Upper lobe of left lung (tissue), 6 donors: ENCODE data around the gene P2RY14. TPM values are rescaled to one million over a fixed set of nuclear protein-coding genes. Genes with fewer than 3 reads are reported as not detected.
"Not testable (repeated sequence)": the region's sequence is repeated elsewhere in the genome, so short reads cannot be mapped to it uniquely, and the experiment has no call there.

Experiments
- ATAC-seq, 2 donors: fragments of 200-7000 bp; cut with Tn5 transposase; one replicate each; pipeline ENCODE4 v1.9.1; 2022; ENCODE audit warnings: mild to moderate bottlenecking in 2 of 2, moderate library complexity in 2 of 2; ENCODE audit not compliant: low FRiP score in 2 of 2
- DNase-seq, 2 donors: peaks; one replicate each; pipeline ENCODE4 v3.0.0-alpha.2; 2019 to 2020
- H3K27ac ChIP-seq, 4 donors: fragments of 200-600 bp; sonication (generic); one replicate each; pipeline ENCODE4 v1.5.1; 2016 to 2019
- H3K27me3 ChIP-seq, 4 donors: fragments of 200-600 bp; sonication (generic); one replicate each; pipeline ENCODE4 v1.5.1; 2017 to 2019
- H3K36me3 ChIP-seq, 4 donors: fragments of 200-600 bp; sonication (generic); one replicate each; pipeline ENCODE4 v1.5.1; 2016 to 2019
- H3K4me1 ChIP-seq, 4 donors: fragments of 200-600 bp; sonication (generic); one replicate each; pipeline ENCODE4 v1.5.1; 2018 to 2019
- H3K4me3 ChIP-seq, 4 donors: fragments of 200-600 bp; sonication (generic); one replicate each; pipeline ENCODE4 v1.5.1; 2017 to 2019; ENCODE audit warnings: mild to moderate bottlenecking in 2 of 4, moderate library complexity in 1 of 4
- H3K9me3 ChIP-seq, 4 donors: fragments of 200-600 bp; sonication (generic); one replicate each; pipeline ENCODE4 v1.5.1; 2018 to 2019
- CTCF ChIP-seq, 6 experiments: fragments of 450-650 bp in 4 of 6; fragments of 200-600 bp in 2 of 6; sonication (generic) in 2 of 6; IDR thresholded peaks; one replicate each; pipeline ENCODE4 v1.5.1; 2016 to 2019; ENCODE audit warnings: antibody characterized with exemption in 6 of 6
- EP300 ChIP-seq, 4 donors: sonication (generic); formaldehyde crosslinking; IDR thresholded peaks; one replicate each; pipeline ENCODE4 v1.5.1; 2017; ENCODE audit warnings: antibody characterized with exemption in 4 of 4, control low read depth in 2 of 4
- POLR2A ChIP-seq, 4 donors: fragments of 450-650 bp; IDR thresholded peaks; one replicate each; pipeline ENCODE4 v1.5.1; 2016 to 2017; ENCODE audit warnings: antibody characterized with exemption in 4 of 4, mild to moderate bottlenecking in 2 of 4
- POLR2AphosphoS5 ChIP-seq, 2 donors: sonication (generic); formaldehyde crosslinking; IDR thresholded peaks; one replicate each; pipeline ENCODE4 v1.5.1; 2017; ENCODE audit warnings: antibody characterized with exemption in 2 of 2
- WGBS, 2 donors: methylation state at CpG; one replicate each; pipeline ENCODE4 v1.1.5; 2017 to 2018; 5-methylcytosine and 5-hydroxymethylcytosine counted together
- total RNA-seq, 6 donors: library from RNA; depleted of rRNA in 4 of 6; stranded (reverse); fragments of >200 nt in 4 of 6; gene quantifications; one replicate each; pipeline versions ENCODE4 v1.1.0 to v1.2.1, GENCODE V29; 2016 to 2021
- donor health status: DM: no; HTN: no; CAD: no; lungs with moderate emphysema.
- donor health status: DM: no; HTN: yes; CAD: no; lungs with severe emphysema.

P2RY14 gene
- total RNA-seq, 6 donors from 2014 or later = 1.7 to 6.2 (median 3.9) TPM

GRCh38 chr3:151171145-151171757 is 107.1 kb downstream of the P2RY14 start:
- H3K9me3 ChIP-seq = no peaks in the 10 kb centered on the region
- no peak for TF ChIP-seq CTCF (IDR thresholded peaks at IDR 0.05)
- no peak for TF ChIP-seq POLR2AphosphoS5 (IDR thresholded peaks at IDR 0.05)
- no peak for TF ChIP-seq POLR2A (IDR thresholded peaks at IDR 0.05)
- no peak for TF ChIP-seq EP300 (IDR thresholded peaks at IDR 0.05)
- WGBS, 2 donors = 39 to 40% methylated on average over 4 to 5 of the region's 5 CpGs
- peak in 1 of 2 donors; percentile 63 for ATAC-seq
- H3K27me3 ChIP-seq = no peaks in the 10 kb centered on the region
- H3K4me3 ChIP-seq = no peak overlapping the region
- H3K4me1 ChIP-seq = peaks cover 3 to 25% (median 20%) of the 10 kb centered on the region in 4 donors
- no peaks in the 10 kb centered on the region for H3K36me3 ChIP-seq
- H3K27ac ChIP-seq = peak overlapping the region in 3 of 4 donors; percentile 2 to 70 (median 52)
- DNase-seq = peak in 1 of 2 donors; percentile 35

DNA sequence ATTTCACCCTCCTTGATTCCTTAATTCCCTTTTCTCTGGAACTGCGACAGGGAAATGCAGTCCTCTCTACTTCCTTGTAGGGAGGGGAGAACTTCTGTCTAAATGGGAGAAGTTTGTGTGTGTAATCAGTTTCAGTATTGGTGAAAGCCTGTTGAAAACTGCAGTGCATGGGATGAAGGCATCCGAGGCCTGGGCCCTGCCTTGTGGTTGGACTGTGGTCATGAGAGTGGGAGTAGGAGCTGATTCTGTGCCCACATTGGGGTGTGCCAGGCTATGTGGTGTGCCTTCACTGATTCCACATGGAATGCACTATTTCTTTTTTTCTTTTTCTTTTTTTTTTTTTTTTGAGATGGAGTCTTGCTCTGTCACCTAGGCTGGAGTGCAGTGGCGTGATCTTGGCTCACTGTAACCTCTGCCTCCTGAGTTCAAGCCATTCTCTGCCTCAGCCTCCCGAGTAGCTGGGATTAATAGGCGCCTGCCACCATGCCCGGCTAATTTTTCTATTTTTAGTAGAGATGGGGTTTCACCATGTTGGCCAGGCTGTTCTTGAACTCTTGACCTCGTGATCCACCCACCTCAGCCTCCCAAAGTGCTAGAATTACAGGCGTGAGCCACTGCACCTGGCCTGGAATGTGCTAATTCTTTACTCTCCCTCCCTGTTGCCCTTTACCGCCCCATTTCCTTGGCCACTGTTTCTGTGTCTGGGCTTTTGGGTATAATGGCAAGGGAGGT is 108.2 kb downstream of the P2RY14 start:
- WGBS, 2 donors = 52 to 71% methylated on average over 9 of the region's 9 CpGs
- H3K36me3 ChIP-seq, H3K4me3 ChIP-seq, H3K27me3 ChIP-seq, H3K9me3 ChIP-seq: not testable (repeated sequence)
- peak; percentile 63 to 84 for ATAC-seq
- peak in 1 of 2 donors; percentile 69 for DNase-seq
- Histone ChIP-seq H3K27ac (peak overlapping the region; percentile 2 to 70 (median 51)), H3K4me1 (peaks cover 3 to 25% (median 20%) of the 10 kb centered on the region in 4 donors)
- peak in 1 of 2 donors; percentile 28 for TF ChIP-seq POLR2AphosphoS5 (IDR thresholded peaks at IDR 0.05)

DNA sequence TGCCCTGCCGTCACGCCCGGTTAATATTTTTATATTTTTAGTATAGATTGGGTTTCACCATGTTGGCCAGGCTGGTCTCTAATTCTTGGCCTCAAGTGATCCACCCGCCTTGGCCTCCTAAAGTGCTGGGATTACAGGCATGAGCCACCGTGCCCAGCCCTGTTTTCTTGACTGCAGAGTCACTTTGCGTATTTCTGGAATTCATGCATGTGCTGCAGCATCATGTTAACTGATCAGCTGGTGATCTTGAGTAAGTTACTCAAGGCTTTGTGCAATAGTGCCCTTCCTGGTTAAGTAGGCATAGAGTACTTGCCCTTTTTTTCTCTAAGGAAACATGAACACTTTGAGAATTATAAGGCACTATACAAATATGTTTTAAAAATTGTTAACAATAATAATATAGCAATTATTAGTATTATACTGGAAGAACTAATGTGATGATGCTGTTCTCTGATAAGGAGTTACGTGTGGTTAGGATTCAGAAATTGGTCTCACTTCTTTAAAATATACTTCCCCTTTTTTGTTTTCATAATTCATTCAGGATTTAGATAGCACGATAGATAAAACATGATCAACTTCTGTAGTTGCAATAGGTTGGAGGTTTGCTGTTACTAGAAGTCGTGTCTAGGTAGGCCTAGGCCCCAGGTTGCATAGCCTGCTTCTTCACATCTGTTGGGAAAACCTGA is 108.9 kb downstream of the P2RY14 start:
- H3K4me1 ChIP-seq = peaks cover 3 to 25% (median 20%) of the 10 kb centered on the region in 4 donors
- no peaks in the 10 kb centered on the region for H3K36me3 ChIP-seq
- peak overlapping the region; percentile 2 to 70 (median 51) for H3K27ac ChIP-seq
- ATAC-seq (peak; percentile 41 to 67), DNase-seq (peak in 1 of 2 donors; percentile 79)
- no peak overlapping the region for H3K4me3 ChIP-seq
- no peak for TF ChIP-seq CTCF (IDR thresholded peaks at IDR 0.05)
- peak in 1 of 2 donors; percentile 44 for TF ChIP-seq POLR2AphosphoS5 (IDR thresholded peaks at IDR 0.05)
- no peaks in the 10 kb centered on the region for H3K27me3 ChIP-seq
- H3K9me3 ChIP-seq = no peaks in the 10 kb centered on the region
- 73 to 78% methylated on average over 9 of the region's 9 CpGs for WGBS, 2 donors

- H3K27me3 ChIP-seq = no peaks in the 10 kb centered on the region
- peak in 1 of 2 donors; percentile 89 for DNase-seq
- ATAC-seq = peak; percentile 81 to 90
- H3K36me3 ChIP-seq = no peaks in the 10 kb centered on the region
- H3K4me1 ChIP-seq = peaks cover 3 to 25% (median 20%) of the 10 kb centered on the region in 4 donors
- TF ChIP-seq EP300 (IDR thresholded peaks at IDR 0.05) (peak in 1 of 4 donors; percentile 59), CTCF (IDR thresholded peaks at IDR 0.05) (peak; percentile 26 to 68 (median 62)), POLR2AphosphoS5 (IDR thresholded peaks at IDR 0.05) (no peak), POLR2A (IDR thresholded peaks at IDR 0.05) (no peak)
- H3K9me3 ChIP-seq = no peaks in the 10 kb centered on the region
- H3K27ac ChIP-seq = peak overlapping the region in 3 of 4 donors; percentile 50 to 70 (median 52)
- WGBS, 2 donors = 17 to 27% methylated on average over 7 of the region's 7 CpGs
- H3K4me3 ChIP-seq = no peak overlapping the region
Observed at GRCh38 chr3:151168269-151169094, 109.9 kb downstream of the P2RY14 start.
